Mesothelial cell of epicardium (in vitro differentiated cells): ENCODE results near the gene MYH9. TPM values are rescaled to one million over a fixed set of nuclear protein-coding genes. Genes with fewer than 3 reads are reported as not detected.

Experiments
- DNase-seq, 2 experiments: peaks; one replicate each; pipeline ENCODE4 v3.0.0; 2021; ENCODE audit warnings: low spot score in 2 of 2; ENCODE audit not compliant: unreplicated experiment in 2 of 2
- H3K27ac Mint-ChIP-seq: 2 replicates; pipeline ENCODE4 v1.8.0; 2021; ENCODE audit warnings: mixed read lengths
- H3K27me3 Mint-ChIP-seq: 2 replicates; pipeline ENCODE4 v1.8.0; 2021; ENCODE audit warnings: low read depth, mixed read lengths
- H3K36me3 Mint-ChIP-seq: 2 replicates; pipeline ENCODE4 v1.8.0; 2021; ENCODE audit warnings: mixed read lengths
- H3K4me1 Mint-ChIP-seq: 2 replicates; pipeline ENCODE4 v1.8.0; 2021; ENCODE audit warnings: mixed read lengths
- H3K4me3 Mint-ChIP-seq: 2 replicates; pipeline ENCODE4 v1.8.0; 2021; ENCODE audit warnings: mild to moderate bottlenecking, moderate library complexity, mixed read lengths
- H3K9me3 Mint-ChIP-seq: 2 replicates; pipeline ENCODE4 v1.8.0; 2021; ENCODE audit warnings: mixed read lengths
- total RNA-seq: library from RNA; stranded (reverse); gene quantifications from 3 replicates; pipeline ENCODE4 v1.2.1, GENCODE V29; 2021
- TF ChIP-seq, protein P1 (sequence below): fragments of 200-600 bp; sonication (generic); IDR thresholded peaks from one replicate; pipeline ENCODE4 v1.5.0; 2021; ENCODE audit warnings: antibody characterized with exemption; ENCODE audit not compliant: unreplicated experiment

Gene MYH9
- total RNA-seq, 1 donor from 2014 or later, result 341 TPM

GRCh38 chr22:36287881-36288515 lies 99.8 kb downstream of the MYH9 start:
- H3K4me1 Mint-ChIP-seq, result no peaks in the 10 kb centered on the region
- no peak overlapping the region for H3K27ac Mint-ChIP-seq
- TF ChIP-seq, protein P1, sequence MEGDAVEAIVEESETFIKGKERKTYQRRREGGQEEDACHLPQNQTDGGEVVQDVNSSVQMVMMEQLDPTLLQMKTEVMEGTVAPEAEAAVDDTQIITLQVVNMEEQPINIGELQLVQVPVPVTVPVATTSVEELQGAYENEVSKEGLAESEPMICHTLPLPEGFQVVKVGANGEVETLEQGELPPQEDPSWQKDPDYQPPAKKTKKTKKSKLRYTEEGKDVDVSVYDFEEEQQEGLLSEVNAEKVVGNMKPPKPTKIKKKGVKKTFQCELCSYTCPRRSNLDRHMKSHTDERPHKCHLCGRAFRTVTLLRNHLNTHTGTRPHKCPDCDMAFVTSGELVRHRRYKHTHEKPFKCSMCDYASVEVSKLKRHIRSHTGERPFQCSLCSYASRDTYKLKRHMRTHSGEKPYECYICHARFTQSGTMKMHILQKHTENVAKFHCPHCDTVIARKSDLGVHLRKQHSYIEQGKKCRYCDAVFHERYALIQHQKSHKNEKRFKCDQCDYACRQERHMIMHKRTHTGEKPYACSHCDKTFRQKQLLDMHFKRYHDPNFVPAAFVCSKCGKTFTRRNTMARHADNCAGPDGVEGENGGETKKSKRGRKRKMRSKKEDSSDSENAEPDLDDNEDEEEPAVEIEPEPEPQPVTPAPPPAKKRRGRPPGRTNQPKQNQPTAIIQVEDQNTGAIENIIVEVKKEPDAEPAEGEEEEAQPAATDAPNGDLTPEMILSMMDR, result no peak
- peaks cover 53% of the 10 kb centered on the region for H3K36me3 Mint-ChIP-seq
- H3K9me3 Mint-ChIP-seq, result peaks cover 5% of the 10 kb centered on the region
- H3K4me3 Mint-ChIP-seq, result no peak overlapping the region
- H3K27me3 Mint-ChIP-seq, result no peaks in the 10 kb centered on the region
- no peak for DNase-seq

DNA sequence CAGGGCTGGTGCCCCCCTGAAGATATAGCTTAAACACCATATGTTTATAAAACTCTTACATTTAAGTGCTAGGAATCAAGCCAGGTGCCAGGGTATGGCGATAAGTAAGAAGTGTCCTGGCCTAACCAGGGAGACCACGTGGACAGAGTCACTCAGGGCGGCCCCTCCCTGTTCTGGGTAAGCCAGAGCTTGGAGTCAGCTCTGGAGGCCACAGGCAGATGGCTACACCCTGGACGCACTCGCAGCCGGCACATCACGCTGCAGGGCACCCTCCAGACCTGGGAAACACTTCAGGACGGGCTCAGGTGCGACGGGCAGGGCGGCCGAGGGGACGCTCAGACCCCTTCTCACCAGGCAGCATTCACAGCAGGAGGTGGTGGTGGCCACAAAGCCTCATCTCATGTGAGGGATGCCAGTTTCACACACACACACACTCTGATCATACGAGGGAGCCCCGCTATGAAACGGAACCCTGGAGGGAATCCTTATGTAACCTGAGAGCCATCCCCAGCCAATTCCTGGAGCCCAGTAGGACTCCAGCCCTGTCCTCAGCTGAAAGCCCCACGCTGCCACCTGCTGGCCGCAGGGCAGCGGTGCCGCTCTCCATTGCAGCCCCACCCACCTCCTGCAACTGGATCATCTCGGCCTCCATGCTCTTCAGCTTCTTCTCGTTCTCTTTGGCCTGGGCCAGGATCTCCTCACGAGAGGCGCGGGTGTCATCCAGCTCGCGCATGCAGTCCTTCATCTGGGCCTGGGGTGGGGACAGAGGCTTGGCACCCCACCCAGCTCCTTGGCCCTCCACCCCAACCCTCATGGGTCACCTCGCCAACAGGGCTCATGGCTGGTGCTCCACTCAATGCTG lies 101.4 kb downstream of the MYH9 start:
- H3K4me3 Mint-ChIP-seq, result no peak overlapping the region
- peaks cover 45% of the 10 kb centered on the region for H3K36me3 Mint-ChIP-seq
- H3K27me3 Mint-ChIP-seq, result no peaks in the 10 kb centered on the region
- H3K9me3 Mint-ChIP-seq, result no peaks in the 10 kb centered on the region
- TF ChIP-seq, protein P1, result peak; percentile 85
- no peaks in the 10 kb centered on the region for H3K4me1 Mint-ChIP-seq
- DNase-seq, result peak; percentile 68 to 86
- H3K27ac Mint-ChIP-seq, result no peak overlapping the region

DNA sequence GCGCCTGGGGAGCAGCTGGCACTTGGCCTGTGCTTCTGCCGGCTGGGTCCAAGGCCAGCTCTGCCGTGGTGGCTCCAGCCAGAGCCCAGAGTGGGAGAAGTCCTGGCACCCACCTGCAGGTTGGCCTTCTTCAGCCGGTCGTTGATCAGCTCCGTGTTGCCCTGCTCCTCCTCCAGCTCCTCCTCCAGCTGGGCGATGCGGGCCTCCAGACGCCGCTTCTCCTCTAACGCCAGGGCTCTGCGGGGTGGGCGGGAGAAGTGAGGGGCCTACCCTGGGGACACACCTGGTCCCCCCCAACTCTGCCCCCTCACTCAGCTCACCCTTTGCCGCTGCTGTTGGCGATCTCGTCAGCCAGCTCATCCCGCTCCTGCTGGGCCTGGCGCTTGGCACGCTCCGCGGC lies 102.2 kb downstream of the MYH9 start:
- H3K27ac Mint-ChIP-seq, result no peak overlapping the region
- no peaks in the 10 kb centered on the region for H3K9me3 Mint-ChIP-seq
- H3K4me3 Mint-ChIP-seq, result no peak overlapping the region
- no peaks in the 10 kb centered on the region for H3K4me1 Mint-ChIP-seq
- TF ChIP-seq, protein P1, result no peak
- H3K36me3 Mint-ChIP-seq, result peaks cover 46% of the 10 kb centered on the region
- H3K27me3 Mint-ChIP-seq, result no peaks in the 10 kb centered on the region
- DNase-seq, result no peak

- Mint-ChIP-seq H3K27ac (no peak overlapping the region), H3K27me3 (no peaks in the 10 kb centered on the region), H3K36me3 (peaks cover 48% of the 10 kb centered on the region), H3K4me3 (no peak overlapping the region), H3K4me1 (no peaks in the 10 kb centered on the region), H3K9me3 (no peaks in the 10 kb centered on the region)
- no peak for DNase-seq
- TF ChIP-seq, protein P1, result no peak
Observed at GRCh38 chr22:36285017-36285416, 102.8 kb downstream of the MYH9 start.

DNA sequence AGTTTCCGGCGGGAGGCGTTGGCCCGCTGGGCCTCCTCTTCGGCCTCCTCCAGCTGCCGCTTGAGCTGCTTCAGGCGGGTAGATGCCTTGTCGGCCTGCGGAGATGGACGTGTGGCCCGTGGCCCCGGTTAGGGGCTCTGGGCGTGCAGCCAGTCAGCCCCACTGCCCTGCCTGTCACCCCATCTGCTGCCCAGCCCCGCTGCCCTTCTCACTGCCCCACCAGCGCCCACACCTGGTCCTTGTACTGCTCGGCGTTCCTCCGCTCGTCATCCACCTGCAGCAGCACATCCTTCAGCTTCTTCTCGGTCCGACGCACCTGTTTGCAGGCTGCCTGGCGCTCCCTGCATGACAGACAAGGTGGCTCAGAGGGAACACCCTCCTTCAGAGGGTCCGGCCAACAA lies 103.6 kb downstream of the MYH9 start:
- no peaks in the 10 kb centered on the region for H3K9me3 Mint-ChIP-seq
- no peak for DNase-seq
- no peak overlapping the region for H3K4me3 Mint-ChIP-seq
- no peaks in the 10 kb centered on the region for H3K27me3 Mint-ChIP-seq
- H3K4me1 Mint-ChIP-seq, result no peaks in the 10 kb centered on the region
- no peak overlapping the region for H3K27ac Mint-ChIP-seq
- TF ChIP-seq, protein P1, result no peak
- H3K36me3 Mint-ChIP-seq, result peaks cover 45% of the 10 kb centered on the region
